Activated CD4-positive, alpha-beta T cell treated with anti-CD3 and anti-CD28 coated beads, Interleukin-2, amount 50 U/mL, for 1 hour (primary cell): Measurements from ENCODE around the gene NINJ2.

ENCODE experiments used
- DNase-seq: peaks from one replicate; pipeline ENCODE4 v3.0.0-alpha.2; 2020

Gene NINJ2

DNA sequence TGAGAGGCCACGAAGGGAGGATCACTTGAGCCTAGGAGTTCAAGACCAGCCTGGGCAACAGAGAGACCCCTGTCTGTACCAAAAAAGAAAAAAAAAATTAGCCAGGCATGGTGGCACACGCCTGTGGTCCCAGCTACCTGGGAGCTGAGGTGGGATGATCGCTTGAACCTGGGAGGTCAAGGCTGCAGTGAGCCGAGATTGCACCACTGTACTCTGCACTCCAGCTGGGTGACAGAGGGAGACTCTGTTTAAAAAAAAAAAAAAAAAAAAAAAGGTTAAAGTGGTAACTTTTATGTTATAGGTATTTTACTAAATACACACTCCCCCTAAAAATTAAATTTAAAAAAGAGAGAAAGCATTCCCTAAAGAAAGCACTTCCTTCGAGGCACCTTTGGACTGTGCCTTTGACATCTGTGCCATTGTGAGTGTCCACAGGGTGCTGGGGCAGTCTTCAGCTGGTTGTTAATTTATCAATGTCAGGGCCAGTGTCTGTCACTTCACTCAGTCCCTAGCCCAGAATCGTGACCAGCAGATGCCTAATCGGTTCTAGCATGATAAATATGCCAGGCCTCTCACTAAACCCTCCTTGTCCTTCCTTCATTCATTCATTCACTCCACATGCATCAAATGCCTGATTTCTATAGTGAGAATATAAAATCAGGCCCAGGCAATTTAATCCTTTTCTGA is 140.4 kb downstream of the NINJ2 start:
- DNase-seq, result no peak

DNA sequence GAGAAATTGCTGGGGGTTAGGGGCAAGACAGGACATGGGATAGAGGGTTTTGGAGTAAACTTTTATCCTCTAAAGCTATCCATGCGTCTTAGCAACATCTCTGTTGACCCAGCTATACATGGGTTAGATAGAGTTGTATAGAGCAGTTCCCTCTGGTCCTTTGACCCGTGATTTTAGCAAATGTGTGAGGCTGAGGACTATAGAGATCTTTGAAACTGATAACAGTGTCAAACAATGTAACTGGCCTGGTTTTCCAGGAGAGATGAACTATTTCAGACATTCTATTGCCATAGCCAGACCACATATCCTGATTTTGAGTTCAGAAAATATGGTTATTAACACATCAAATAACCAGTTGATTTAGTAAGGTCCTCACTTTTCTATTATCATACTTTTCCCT is 143.1 kb downstream of the NINJ2 start:
- no peak for DNase-seq

- no peak for DNase-seq
Observed at GRCh38 chr12:517538-517937, 145.7 kb downstream of the NINJ2 start.
